H7 (cell line): ENCODE data around the gene PTPRQ. TPM values are rescaled to one million over a fixed set of nuclear protein-coding genes. Genes with fewer than 3 reads are reported as not detected.

Experiments used
- DNase-seq: peaks from one replicate; pipeline ENCODE4 v3.0.0; 2012
- H3K27me3 ChIP-seq: 2 replicates; pipeline ENCODE4 v1.6.0; 2011; ENCODE audit warnings: mild to moderate bottlenecking, low read length; ENCODE audit not compliant: control insufficient read depth, insufficient read depth
- H3K36me3 ChIP-seq: replicated peaks from 2 replicates; pipeline ENCODE4 v1.5.1; 2011; ENCODE audit warnings: low read length; ENCODE audit not compliant: control insufficient read depth, insufficient read depth
- H3K4me3 ChIP-seq: 2 replicates; pipeline ENCODE4 v1.5.1; 2011; ENCODE audit warnings: low read depth, mild to moderate bottlenecking, control low read depth, low read length, moderate library complexity; ENCODE audit not compliant: insufficient read depth
- total RNA-seq: library from RNA; depleted of rRNA; stranded (reverse); fragments of >200 nt; shearing (Covaris generic); gene quantifications from 2 replicates; pipeline ENCODE4 v1.2.3, GENCODE V29; 2014; rRNA removed

Gene PTPRQ, protein sequence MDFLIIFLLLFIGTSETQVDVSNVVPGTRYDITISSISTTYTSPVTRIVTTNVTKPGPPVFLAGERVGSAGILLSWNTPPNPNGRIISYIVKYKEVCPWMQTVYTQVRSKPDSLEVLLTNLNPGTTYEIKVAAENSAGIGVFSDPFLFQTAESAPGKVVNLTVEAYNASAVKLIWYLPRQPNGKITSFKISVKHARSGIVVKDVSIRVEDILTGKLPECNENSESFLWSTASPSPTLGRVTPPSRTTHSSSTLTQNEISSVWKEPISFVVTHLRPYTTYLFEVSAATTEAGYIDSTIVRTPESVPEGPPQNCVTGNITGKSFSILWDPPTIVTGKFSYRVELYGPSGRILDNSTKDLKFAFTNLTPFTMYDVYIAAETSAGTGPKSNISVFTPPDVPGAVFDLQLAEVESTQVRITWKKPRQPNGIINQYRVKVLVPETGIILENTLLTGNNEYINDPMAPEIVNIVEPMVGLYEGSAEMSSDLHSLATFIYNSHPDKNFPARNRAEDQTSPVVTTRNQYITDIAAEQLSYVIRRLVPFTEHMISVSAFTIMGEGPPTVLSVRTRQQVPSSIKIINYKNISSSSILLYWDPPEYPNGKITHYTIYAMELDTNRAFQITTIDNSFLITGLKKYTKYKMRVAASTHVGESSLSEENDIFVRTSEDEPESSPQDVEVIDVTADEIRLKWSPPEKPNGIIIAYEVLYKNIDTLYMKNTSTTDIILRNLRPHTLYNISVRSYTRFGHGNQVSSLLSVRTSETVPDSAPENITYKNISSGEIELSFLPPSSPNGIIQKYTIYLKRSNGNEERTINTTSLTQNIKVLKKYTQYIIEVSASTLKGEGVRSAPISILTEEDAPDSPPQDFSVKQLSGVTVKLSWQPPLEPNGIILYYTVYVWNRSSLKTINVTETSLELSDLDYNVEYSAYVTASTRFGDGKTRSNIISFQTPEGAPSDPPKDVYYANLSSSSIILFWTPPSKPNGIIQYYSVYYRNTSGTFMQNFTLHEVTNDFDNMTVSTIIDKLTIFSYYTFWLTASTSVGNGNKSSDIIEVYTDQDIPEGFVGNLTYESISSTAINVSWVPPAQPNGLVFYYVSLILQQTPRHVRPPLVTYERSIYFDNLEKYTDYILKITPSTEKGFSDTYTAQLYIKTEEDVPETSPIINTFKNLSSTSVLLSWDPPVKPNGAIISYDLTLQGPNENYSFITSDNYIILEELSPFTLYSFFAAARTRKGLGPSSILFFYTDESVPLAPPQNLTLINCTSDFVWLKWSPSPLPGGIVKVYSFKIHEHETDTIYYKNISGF (N-terminal part only)
- 0.15 and 0.21 TPM in 2 replicates for total RNA-seq

DNA sequence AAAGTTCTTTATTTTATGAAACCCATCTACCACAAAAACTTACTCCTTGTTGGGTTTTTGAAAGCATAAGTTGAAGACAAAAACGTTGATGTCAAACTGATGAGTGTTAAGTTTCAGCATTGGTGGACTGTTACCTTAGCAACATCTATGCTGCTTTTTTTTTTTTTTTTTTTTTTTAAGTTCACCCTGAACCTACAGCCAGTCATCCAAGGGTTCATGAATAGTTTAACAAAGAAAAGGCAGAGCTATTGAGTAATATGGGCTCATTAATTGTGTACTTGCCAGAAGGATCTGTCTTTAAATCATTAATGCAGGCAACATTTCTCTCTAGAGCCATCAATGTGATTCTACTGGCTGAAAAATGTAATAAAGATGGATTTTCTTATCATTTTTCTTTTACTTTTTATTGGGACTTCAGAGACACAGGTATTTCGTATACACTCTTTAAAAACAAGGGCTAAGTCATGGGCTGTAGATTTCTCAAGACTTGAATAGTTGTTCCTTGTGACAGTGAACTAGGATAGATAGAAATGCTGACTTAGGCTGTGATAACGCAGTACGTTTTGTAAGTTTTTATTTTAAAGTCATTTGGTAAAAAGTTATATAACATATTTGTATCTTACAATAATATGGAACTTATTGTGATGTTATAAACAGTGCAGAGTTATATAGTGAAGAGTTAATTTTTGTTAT, at the start of gene PTPRQ:
Gene PTPRQ, plus strand, starts transcription at position 262 of the 693 bp plus-strand sequence. Its CDS starts 111 bp downstream, at position 373.
- no peak for DNase-seq
- Histone ChIP-seq H3K36me3 (no peaks in the 10 kb centered on the region), H3K4me3 (no peak within 1 kb of the TSS), H3K27me3 (no peaks in the 10 kb centered on the region)

DNA sequence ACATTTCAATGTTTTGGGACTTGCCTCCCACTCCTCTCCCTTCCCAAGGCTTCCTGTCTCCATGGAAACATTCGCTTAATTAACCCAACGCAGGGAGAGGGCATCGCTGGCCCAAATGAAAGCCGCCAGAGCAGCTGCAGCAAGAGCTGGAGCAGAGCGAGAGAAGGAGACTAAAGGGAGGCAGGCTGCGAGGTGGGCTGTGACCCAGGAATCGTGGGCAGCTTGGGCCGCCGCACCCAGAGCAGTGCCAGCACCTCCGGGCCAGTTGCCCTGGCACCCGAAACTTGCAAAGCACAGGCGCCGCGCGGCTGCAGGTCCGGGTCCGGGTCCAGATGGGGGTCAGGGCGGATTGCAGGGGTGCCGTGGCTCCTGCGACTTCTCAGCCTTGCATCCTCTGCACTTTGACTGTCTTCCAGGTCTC, 43.5 kb upstream of the PTPRQ start:
- H3K27me3 ChIP-seq: no peaks in the 10 kb centered on the region
- no peaks in the 10 kb centered on the region for H3K36me3 ChIP-seq
- peak; percentile 28 for DNase-seq
- no peak overlapping the region for H3K4me3 ChIP-seq

DNA sequence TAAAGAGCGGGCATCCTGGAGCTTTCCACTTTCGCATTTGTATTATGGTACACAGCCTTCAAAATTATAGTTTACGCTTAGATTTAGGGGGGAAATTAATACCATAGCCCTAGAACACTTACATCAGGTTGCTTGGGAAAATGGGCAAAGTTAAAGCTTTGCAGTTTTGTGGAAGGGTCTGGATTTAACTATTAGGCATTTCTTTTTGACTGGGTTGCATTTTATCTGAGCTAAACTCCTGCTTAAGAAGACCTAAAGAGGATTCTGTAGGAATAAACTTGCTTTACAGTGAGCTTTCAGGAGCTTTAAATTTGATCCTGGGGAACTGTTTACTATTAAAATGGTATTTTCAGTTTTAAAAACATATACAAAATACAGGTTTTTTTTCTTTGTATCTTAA, 42.8 kb upstream of the PTPRQ start:
- Histone ChIP-seq H3K27me3 (no peaks in the 10 kb centered on the region; the same call in 1 of the 2 replicates), H3K4me3 (no peak overlapping the region), H3K36me3 (no peaks in the 10 kb centered on the region)
- DNase-seq: no peak

DNA sequence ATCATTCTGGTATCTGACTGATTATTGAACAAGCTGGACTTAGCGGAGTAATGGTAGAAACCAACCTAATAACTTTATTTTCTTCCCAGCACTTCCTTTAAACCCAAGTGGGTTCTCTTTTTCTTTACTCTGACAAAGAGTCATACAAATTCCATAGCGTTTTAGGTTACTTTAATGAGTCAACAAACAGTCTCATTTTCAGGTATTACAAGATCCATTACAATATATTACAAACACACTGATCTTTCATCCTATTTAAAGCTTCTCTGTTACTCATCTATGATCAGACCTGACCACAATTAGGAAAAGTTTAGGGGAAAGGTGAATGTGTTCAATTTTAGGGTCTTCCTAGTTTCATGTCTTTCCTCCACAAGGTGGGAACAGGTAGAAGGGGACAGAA, 39.4 kb upstream of the PTPRQ start:
- Histone ChIP-seq H3K36me3 (no peaks in the 10 kb centered on the region), H3K4me3 (no peak overlapping the region), H3K27me3 (no peaks in the 10 kb centered on the region; the same call in 1 of the 2 replicates)
- DNase-seq: no peak

GRCh38 chr12:80406253-80406652, 37.8 kb upstream of the PTPRQ start:
- Histone ChIP-seq H3K27me3 (no peaks in the 10 kb centered on the region; the same call in 1 of the 2 replicates), H3K36me3 (no peaks in the 10 kb centered on the region), H3K4me3 (no peak overlapping the region)
- DNase-seq: no peak

DNA sequence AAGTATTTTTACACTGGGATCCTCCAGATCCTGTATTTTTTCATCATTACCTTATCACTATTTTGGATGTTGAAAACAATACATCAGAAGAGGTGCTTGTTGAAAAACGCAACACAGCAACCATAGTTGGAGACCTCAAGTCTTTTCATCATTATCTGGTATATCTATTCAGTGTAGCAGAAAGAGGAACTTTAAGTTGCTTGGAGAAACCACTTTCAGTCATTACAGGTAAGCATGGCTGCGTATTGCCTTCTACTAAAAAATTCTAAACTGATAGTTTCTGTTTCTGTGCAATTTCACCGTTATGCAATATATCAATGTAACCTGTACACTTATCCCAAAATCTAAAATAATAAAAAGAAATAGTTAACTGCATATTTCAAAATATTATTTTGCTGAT, 32.2 kb upstream of the PTPRQ start:
- no peak overlapping the region for H3K4me3 ChIP-seq
- no peaks in the 10 kb centered on the region for H3K36me3 ChIP-seq
- no peaks in the 10 kb centered on the region for H3K27me3 ChIP-seq
- no peak for DNase-seq

DNA sequence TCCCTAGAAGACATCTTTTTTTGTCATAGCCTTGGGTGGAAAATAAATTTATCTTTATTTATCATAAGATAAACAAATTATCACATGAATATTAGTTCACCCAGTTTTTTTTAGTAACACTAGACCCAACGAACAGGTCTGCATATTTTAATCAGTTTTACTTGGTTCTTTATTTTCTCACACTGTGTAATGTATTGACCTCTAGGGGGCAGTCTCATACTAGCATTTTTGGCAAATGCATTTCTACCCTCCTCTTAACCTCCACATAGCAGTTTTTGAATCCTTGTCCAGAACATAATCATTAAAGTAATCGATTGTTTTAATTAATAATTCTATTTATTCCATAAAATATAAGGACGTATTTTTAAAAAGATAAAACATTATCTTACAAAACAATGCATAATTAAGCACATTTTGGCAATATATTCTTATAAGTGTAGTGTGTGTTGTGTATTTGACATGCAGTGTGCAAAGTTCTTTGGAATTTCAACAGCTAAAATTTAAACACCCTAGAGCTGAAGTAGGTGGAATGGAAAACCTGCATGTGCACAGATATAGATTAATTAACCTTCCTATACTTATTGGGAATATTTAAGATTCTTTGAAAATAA, 31.6 kb upstream of the PTPRQ start:
- H3K4me3 ChIP-seq: no peak overlapping the region
- DNase-seq: peak; percentile 17
- H3K27me3 ChIP-seq: no peaks in the 10 kb centered on the region
- H3K36me3 ChIP-seq: no peaks in the 10 kb centered on the region

DNA sequence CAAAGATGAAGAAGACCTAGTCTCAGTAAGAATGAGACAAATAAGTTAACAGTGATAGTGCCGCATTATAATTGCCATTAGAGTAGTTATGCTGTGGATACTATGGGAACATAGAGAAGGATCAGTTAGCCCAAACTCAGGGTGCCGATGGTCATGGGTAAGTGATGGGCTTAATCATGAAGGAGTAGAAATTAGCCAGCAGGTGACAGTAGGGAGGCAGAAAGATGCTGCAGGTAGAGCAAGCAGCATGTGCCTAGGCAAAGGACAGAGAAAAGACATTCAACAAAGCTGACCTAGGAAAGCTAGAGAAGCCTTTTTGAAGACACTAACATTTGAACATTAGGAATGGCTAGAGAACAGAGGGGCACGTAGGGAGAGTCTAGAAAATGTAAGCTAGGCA, 30.6 kb upstream of the PTPRQ start:
- no peak overlapping the region for H3K4me3 ChIP-seq
- no peaks in the 10 kb centered on the region for H3K27me3 ChIP-seq
- DNase-seq: no peak
- H3K36me3 ChIP-seq: no peaks in the 10 kb centered on the region

GRCh38 chr12:80415466-80415865, 28.6 kb upstream of the PTPRQ start:
- DNase-seq: no peak
- Histone ChIP-seq H3K36me3 (no peaks in the 10 kb centered on the region), H3K4me3 (no peak overlapping the region), H3K27me3 (no peaks in the 10 kb centered on the region)

DNA sequence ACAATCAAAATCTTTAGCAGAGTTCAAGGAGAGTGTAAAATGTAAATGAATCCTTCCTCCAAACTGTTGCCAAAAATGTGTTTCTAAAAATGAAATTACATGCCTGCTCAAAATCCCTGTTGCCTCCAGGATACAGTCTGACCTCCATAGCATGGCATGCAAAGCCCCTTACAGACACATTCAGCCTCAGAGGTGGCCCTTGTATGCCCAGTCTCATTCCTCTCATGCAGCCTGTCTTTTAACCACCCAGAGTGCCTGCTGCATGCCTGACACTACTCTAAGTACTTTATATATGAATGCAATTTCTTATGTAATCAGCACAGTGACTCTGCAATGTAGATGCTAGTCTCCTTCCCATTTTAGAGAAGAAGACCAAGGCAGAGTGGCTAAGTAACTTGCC, 24.4 kb upstream of the PTPRQ start:
- DNase-seq: no peak
- Histone ChIP-seq H3K36me3 (no peaks in the 10 kb centered on the region), H3K4me3 (no peak overlapping the region), H3K27me3 (no peaks in the 10 kb centered on the region)

- Histone ChIP-seq H3K36me3 (no peaks in the 10 kb centered on the region), H3K27me3 (no peaks in the 10 kb centered on the region), H3K4me3 (no peak overlapping the region)
- no peak for DNase-seq
Measured at GRCh38 chr12:80420075-80420474, 24.0 kb upstream of the PTPRQ start.

- DNase-seq: no peak
- no peaks in the 10 kb centered on the region for H3K27me3 ChIP-seq
- no peak overlapping the region for H3K4me3 ChIP-seq
- no peaks in the 10 kb centered on the region for H3K36me3 ChIP-seq
Measured at GRCh38 chr12:80422550-80422949, 21.5 kb upstream of the PTPRQ start.

DNA sequence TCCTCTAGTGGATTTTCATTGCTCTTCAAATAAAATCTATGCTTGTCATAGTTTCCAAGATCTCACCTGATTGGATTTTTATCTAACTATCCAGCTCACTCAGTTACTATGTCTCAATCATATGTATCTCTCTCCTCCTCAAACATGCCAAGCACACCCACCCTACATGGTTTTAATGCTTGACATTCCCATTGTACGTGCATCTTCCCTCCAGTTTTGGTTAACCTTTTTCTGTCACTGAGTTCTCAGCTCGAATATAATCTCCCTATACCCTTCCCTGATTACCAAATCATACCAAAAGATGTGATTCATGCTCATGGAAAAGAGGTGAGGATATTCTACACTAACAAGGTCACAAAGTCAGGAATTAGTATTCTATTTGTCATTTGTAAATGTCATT, 12.0 kb upstream of the PTPRQ start:
- no peak for DNase-seq
- Histone ChIP-seq H3K36me3 (no peaks in the 10 kb centered on the region), H3K4me3 (no peak overlapping the region), H3K27me3 (no peaks in the 10 kb centered on the region)
